Measurements from ENCODE around the gene ATP6V0A4. TPM values are rescaled to one million over a fixed set of nuclear protein-coding genes. Genes with fewer than 3 reads are reported as not detected.

ATP6V0A4 gene
- total and polyA plus RNA-seq, 3 experiments from 2014 or later = not detected

DNA sequence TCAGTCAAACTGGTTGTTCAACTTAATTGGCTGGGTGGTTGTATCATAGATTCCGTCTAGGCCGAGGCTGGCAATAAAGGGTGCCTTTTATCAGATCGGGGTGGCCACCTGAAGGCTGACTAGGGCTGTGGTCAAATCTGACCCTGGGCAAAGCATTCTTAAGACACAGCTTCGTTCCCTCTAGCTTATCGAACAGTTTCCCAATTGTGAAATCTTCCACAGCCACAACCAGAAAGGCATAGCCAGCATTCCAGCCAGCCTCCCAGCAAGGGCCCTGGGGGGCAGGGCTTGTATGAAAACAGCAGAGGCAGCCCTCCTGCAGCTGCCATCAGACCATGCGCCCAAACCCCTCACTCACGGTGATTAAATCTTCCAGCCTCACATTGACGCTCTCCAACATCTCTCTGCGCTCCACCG is 42.7 kb downstream of the ATP6V0A4 start:
- no peaks in the 10 kb centered on the region for H3K9me3 Mint-ChIP-seq
- H3K4me1 Mint-ChIP-seq = peaks cover 28 to 47% (median 45%) of the 10 kb centered on the region in 3 donors
- H3K27ac ChIP-seq (ENCODE audit: low read depth, low read length) = no peak overlapping the region
- no peak overlapping the region for H3K4me3 ChIP-seq (ENCODE audit: low read length)
- no peak for DNase-seq
- CTCF ChIA-PET = interaction anchor here (1.1 to 1.9 kb wide), 2 partner anchors 17 to 29 kb away, joined by 3 to 8 read pairs; no protein-coding TSS in a partner anchor
- H3K36me3 Mint-ChIP-seq = peaks cover 0 to 2% (median 0%) of the 10 kb centered on the region in 3 donors
- H3K27me3 ChIP-seq (ENCODE audit: insufficient read depth, low read length, poor library complexity, severe bottlenecking) = no peaks in the 10 kb centered on the region
- H3K27ac Mint-ChIP-seq = peak overlapping the region in 5 of 8 donors; percentile 56 to 88 (median 80)
- H3K4me3 Mint-ChIP-seq = peak overlapping the region in 1 of 7 donors; percentile 9
- peaks cover 24% of the 10 kb centered on the region for H3K4me1 ChIP-seq (ENCODE audit: insufficient read depth, low read length)
- POLR2A ChIA-PET = interaction anchor here (0.5 kb wide), 1 partner anchor 47 kb away, joined by 3 read pairs; no protein-coding TSS in a partner anchor
- no peaks in the 10 kb centered on the region for H3K36me3 ChIP-seq (ENCODE audit: insufficient read depth, low read length)
- peaks cover 0 to 3% of the 10 kb centered on the region in 2 donors for H3K27me3 Mint-ChIP-seq
- H3K9me3 ChIP-seq (ENCODE audit: low read length) = no peaks in the 10 kb centered on the region

DNA sequence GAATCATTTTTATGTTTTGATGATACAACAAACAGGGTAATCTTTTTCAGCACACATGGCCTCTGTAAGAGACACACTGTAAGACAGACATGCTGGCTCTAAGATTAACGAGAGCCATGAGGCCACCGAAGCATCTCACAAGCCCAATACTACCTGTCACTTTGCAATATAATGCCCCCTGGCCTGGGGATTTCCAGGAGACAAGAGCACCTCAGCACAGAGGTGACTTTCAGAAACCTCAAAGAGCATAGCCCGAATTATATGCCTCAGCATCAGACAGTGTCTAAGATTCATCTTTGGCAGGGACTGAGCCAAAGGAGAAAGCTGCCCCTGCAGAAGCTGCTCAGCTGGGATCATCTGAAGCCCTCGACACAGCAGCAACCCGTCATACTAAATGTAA is 44.4 kb downstream of the ATP6V0A4 start:
- Histone ChIP-seq H3K27ac (ENCODE audit: low read depth, low read length) (no peak overlapping the region), H3K4me1 (ENCODE audit: insufficient read depth, low read length) (peaks cover 24% of the 10 kb centered on the region), H3K9me3 (ENCODE audit: low read length) (no peaks in the 10 kb centered on the region), H3K4me3 (ENCODE audit: low read length) (no peak overlapping the region), H3K36me3 (ENCODE audit: insufficient read depth, low read length) (no peaks in the 10 kb centered on the region), H3K27me3 (ENCODE audit: insufficient read depth, low read length, poor library complexity, severe bottlenecking) (no peaks in the 10 kb centered on the region)
- peak overlapping the region; percentile 82 to 99 (median 95) for H3K27ac Mint-ChIP-seq
- H3K36me3 Mint-ChIP-seq = peaks cover 0 to 2% (median 0%) of the 10 kb centered on the region in 3 donors
- H3K4me1 Mint-ChIP-seq = peaks cover 42 to 63% (median 53%) of the 10 kb centered on the region in 3 donors
- peak overlapping the region in 4 of 7 donors; percentile 16 to 37 (median 22) for H3K4me3 Mint-ChIP-seq
- H3K9me3 Mint-ChIP-seq = no peaks in the 10 kb centered on the region
- peaks cover 0 to 4% of the 10 kb centered on the region in 2 donors for H3K27me3 Mint-ChIP-seq
- CTCF ChIA-PET = no interaction called here
- DNase-seq = peak in 1 of 5 donors; percentile 12
- POLR2A ChIA-PET = no interaction called here

- H3K4me1 Mint-ChIP-seq = peaks cover 42 to 65% (median 53%) of the 10 kb centered on the region in 3 donors
- no peaks in the 10 kb centered on the region for H3K36me3 ChIP-seq (ENCODE audit: insufficient read depth, low read length)
- CTCF ChIA-PET = interaction anchor here (1.0 to 3.7 kb wide), 6 partner anchors 9 to 592 kb away, joined by 3 to 26 read pairs (median 4); no protein-coding TSS in a partner anchor
- no peaks in the 10 kb centered on the region for H3K27me3 ChIP-seq (ENCODE audit: insufficient read depth, low read length, poor library complexity, severe bottlenecking)
- H3K27ac Mint-ChIP-seq = peak overlapping the region; percentile 90 to 99 (median 95)
- no peaks in the 10 kb centered on the region for H3K9me3 ChIP-seq (ENCODE audit: low read length)
- peaks cover 24% of the 10 kb centered on the region for H3K4me1 ChIP-seq (ENCODE audit: insufficient read depth, low read length)
- peak overlapping the region in 6 of 7 donors; percentile 37 to 71 (median 52) for H3K4me3 Mint-ChIP-seq
- H3K27me3 Mint-ChIP-seq = peaks cover 0 to 4% of the 10 kb centered on the region in 2 donors
- H3K27ac ChIP-seq (ENCODE audit: low read depth, low read length) = peak overlapping the region; percentile 44
- DNase-seq = no peak
- POLR2A ChIA-PET = interaction anchor here (1.0 to 1.1 kb wide), 3 partner anchors 15 to 292 kb away, joined by 3 to 9 read pairs (median 4); no protein-coding TSS in a partner anchor
- H3K36me3 Mint-ChIP-seq = peaks cover 0 to 2% (median 0%) of the 10 kb centered on the region in 3 donors
- H3K4me3 ChIP-seq (ENCODE audit: low read length) = peak overlapping the region; percentile 13
- H3K9me3 Mint-ChIP-seq = no peaks in the 10 kb centered on the region
Measured at GRCh38 chr7:138753150-138753518, 44.9 kb downstream of the ATP6V0A4 start.

- CTCF ChIA-PET = interaction anchor here (1.0 to 3.7 kb wide), 7 partner anchors 9 to 591 kb away, joined by 3 to 26 read pairs (median 4); no protein-coding TSS in a partner anchor
- H3K9me3 Mint-ChIP-seq = no peaks in the 10 kb centered on the region
- peak overlapping the region; percentile 17 to 71 (median 48) for H3K4me3 Mint-ChIP-seq
- peak overlapping the region; percentile 44 for H3K27ac ChIP-seq (ENCODE audit: low read depth, low read length)
- H3K36me3 Mint-ChIP-seq = peaks cover 0 to 2% (median 0%) of the 10 kb centered on the region in 3 donors
- H3K4me1 ChIP-seq (ENCODE audit: insufficient read depth, low read length) = peaks cover 24% of the 10 kb centered on the region
- H3K27me3 Mint-ChIP-seq = peaks cover 0 to 4% of the 10 kb centered on the region in 2 donors
- no peaks in the 10 kb centered on the region for H3K27me3 ChIP-seq (ENCODE audit: insufficient read depth, low read length, poor library complexity, severe bottlenecking)
- peak overlapping the region; percentile 90 to 99 (median 95) for H3K27ac Mint-ChIP-seq
- H3K9me3 ChIP-seq (ENCODE audit: low read length) = no peaks in the 10 kb centered on the region
- POLR2A ChIA-PET = interaction anchor here (1.0 to 1.1 kb wide), 3 partner anchors 14 to 291 kb away, joined by 3 to 9 read pairs (median 4); no protein-coding TSS in a partner anchor
- no peaks in the 10 kb centered on the region for H3K36me3 ChIP-seq (ENCODE audit: insufficient read depth, low read length)
- peak; percentile 79 to 98 (median 96) for DNase-seq
- peak overlapping the region; percentile 13 for H3K4me3 ChIP-seq (ENCODE audit: low read length)
- H3K4me1 Mint-ChIP-seq = peaks cover 42 to 68% (median 53%) of the 10 kb centered on the region in 3 donors
Measured at GRCh38 chr7:138752518-138753149, 45.4 kb downstream of the ATP6V0A4 start.

DNA sequence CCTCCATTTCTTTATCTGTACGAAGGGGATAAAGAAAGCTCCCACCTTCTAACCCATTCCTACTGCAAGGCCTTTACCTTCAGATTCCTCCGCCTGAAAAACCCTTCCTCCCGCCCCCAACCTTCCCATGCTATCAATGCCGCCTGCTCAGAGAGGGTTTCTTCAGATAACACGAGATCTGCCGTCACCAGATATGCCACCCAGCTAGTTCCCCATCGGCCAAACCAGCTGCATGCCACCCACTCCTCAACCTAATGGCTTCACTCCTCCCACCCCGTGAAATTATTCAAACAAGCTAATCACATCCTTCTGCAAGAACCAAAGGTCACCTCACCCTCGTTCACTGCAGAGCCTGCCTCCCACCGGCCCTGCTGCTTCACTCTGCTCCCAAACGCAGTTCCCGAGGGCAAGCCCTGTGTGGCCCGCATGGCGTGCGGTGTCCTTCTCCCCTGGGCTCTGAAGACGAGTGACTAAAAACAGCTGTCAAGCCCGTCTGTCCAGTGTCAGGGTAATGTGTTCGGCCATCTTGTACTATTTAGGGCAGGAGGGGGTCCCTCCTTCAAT is 47.0 kb downstream of the ATP6V0A4 start:
- H3K36me3 Mint-ChIP-seq = peaks cover 0 to 2% (median 0%) of the 10 kb centered on the region in 3 donors
- peak overlapping the region; percentile 18 to 99 (median 82) for H3K27ac Mint-ChIP-seq

DNA sequence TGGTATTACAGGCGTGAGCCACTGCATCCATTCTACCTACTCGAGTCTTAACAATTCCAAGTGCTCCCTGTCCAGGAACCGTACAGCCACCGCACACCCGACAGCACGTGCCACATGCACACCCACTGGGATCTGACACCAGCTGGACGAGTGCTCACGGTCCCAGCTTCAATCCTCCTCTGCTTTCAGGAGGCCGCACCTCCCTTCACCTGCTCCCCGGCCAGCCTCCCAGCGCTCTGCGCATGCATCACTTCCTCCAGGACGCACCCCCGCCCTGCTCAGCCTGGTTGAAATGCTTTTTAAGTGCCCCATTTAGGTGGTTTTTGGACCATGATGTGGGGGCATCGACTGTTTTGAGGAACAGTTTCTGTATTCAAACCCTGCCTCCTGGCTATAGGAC is 47.5 kb downstream of the ATP6V0A4 start:
- Mint-ChIP-seq H3K36me3 (no peaks in the 10 kb centered on the region), H3K27me3 (peaks cover 0 to 4% of the 10 kb centered on the region in 2 donors), H3K4me3 (no peak overlapping the region), H3K9me3 (no peaks in the 10 kb centered on the region), H3K4me1 (peaks cover 41 to 67% (median 49%) of the 10 kb centered on the region in 3 donors), H3K27ac (peak overlapping the region in 6 of 8 donors; percentile 18 to 99 (median 82))
- DNase-seq = no peak
- POLR2A ChIA-PET = no interaction called here
- Histone ChIP-seq H3K36me3 (ENCODE audit: insufficient read depth, low read length) (no peaks in the 10 kb centered on the region), H3K9me3 (ENCODE audit: low read length) (no peaks in the 10 kb centered on the region), H3K4me3 (ENCODE audit: low read length) (no peak overlapping the region), H3K27ac (ENCODE audit: low read depth, low read length) (no peak overlapping the region), H3K27me3 (ENCODE audit: insufficient read depth, low read length, poor library complexity, severe bottlenecking) (no peaks in the 10 kb centered on the region), H3K4me1 (ENCODE audit: insufficient read depth, low read length) (peaks cover 24% of the 10 kb centered on the region)
- CTCF ChIA-PET = interaction anchor here (3.7 kb wide), 1 partner anchor 12 kb away, joined by 26 read pairs; no protein-coding TSS in a partner anchor

More for the DNA sequence above, 47.0 kb downstream of the ATP6V0A4 start:
- Mint-ChIP-seq H3K27me3 (peaks cover 0 to 4% of the 10 kb centered on the region in 2 donors), H3K4me1 (peaks cover 41 to 69% (median 53%) of the 10 kb centered on the region in 3 donors), H3K4me3 (peak overlapping the region in 1 of 7 donors; percentile 12), H3K9me3 (no peaks in the 10 kb centered on the region)
- ChIA-PET POLR2A (no interaction called here), CTCF (interaction anchor here (1.0 to 3.7 kb wide), 2 partner anchors 12 to 136 kb away, joined by 3 to 26 read pairs; no protein-coding TSS in a partner anchor)
- no peak overlapping the region for H3K27ac ChIP-seq (ENCODE audit: low read depth, low read length)
- no peak overlapping the region for H3K4me3 ChIP-seq (ENCODE audit: low read length)
- no peak for DNase-seq
- peaks cover 24% of the 10 kb centered on the region for H3K4me1 ChIP-seq (ENCODE audit: insufficient read depth, low read length)
- H3K27me3 ChIP-seq (ENCODE audit: insufficient read depth, low read length, poor library complexity, severe bottlenecking) = no peaks in the 10 kb centered on the region
- no peaks in the 10 kb centered on the region for H3K9me3 ChIP-seq (ENCODE audit: low read length)
- no peaks in the 10 kb centered on the region for H3K36me3 ChIP-seq (ENCODE audit: insufficient read depth, low read length)

GRCh38 chr7:138749960-138750359 is 48.0 kb downstream of the ATP6V0A4 start:
- no peaks in the 10 kb centered on the region for H3K36me3 ChIP-seq (ENCODE audit: insufficient read depth, low read length)
- H3K9me3 Mint-ChIP-seq = no peaks in the 10 kb centered on the region
- H3K4me3 Mint-ChIP-seq = peak overlapping the region in 1 of 7 donors; percentile 33
- H3K27ac Mint-ChIP-seq = peak overlapping the region; percentile 18 to 99 (median 50)
- ChIA-PET POLR2A (no interaction called here), CTCF (interaction anchor here (3.7 kb wide), 1 partner anchor 11 kb away, joined by 26 read pairs; no protein-coding TSS in a partner anchor)
- no peak overlapping the region for H3K4me3 ChIP-seq (ENCODE audit: low read length)
- peaks cover 24% of the 10 kb centered on the region for H3K4me1 ChIP-seq (ENCODE audit: insufficient read depth, low read length)
- peaks cover 0 to 4% of the 10 kb centered on the region in 2 donors for H3K27me3 Mint-ChIP-seq
- no peaks in the 10 kb centered on the region for H3K9me3 ChIP-seq (ENCODE audit: low read length)
- DNase-seq = no peak
- no peaks in the 10 kb centered on the region for H3K27me3 ChIP-seq (ENCODE audit: insufficient read depth, low read length, poor library complexity, severe bottlenecking)
- H3K36me3 Mint-ChIP-seq = no peaks in the 10 kb centered on the region
- no peak overlapping the region for H3K27ac ChIP-seq (ENCODE audit: low read depth, low read length)
- peaks cover 41 to 67% (median 48%) of the 10 kb centered on the region in 3 donors for H3K4me1 Mint-ChIP-seq
